ENCODE data around the gene PHF21B. TPM values are rescaled to one million over a fixed set of nuclear protein-coding genes. Genes with fewer than 3 reads are reported as not detected.

Gene PHF21B
- total and polyA plus RNA-seq, 2 experiments from 2014 or later = 20.6 to 149 TPM

DNA sequence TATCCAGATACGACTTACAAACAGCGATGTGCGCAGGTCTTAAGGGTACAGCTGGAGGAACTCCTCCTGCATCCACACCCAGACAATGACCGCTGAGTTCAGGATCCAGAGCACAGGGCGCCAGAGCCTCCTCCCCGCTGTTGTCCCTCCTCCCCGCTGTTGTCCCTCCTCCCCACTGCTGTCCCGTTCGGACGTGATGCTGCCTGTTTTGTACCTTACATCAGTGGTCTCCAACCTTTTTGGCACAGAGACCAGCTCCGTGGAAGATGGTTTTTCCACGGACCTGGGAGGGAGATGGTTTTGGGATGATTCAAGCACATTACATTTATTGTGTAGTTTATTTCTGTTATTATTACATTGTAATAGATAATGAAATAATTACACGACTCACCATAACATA lies 62.0 kb downstream of the PHF21B start (continued):
- TF ChIP-seq, protein P1, sequence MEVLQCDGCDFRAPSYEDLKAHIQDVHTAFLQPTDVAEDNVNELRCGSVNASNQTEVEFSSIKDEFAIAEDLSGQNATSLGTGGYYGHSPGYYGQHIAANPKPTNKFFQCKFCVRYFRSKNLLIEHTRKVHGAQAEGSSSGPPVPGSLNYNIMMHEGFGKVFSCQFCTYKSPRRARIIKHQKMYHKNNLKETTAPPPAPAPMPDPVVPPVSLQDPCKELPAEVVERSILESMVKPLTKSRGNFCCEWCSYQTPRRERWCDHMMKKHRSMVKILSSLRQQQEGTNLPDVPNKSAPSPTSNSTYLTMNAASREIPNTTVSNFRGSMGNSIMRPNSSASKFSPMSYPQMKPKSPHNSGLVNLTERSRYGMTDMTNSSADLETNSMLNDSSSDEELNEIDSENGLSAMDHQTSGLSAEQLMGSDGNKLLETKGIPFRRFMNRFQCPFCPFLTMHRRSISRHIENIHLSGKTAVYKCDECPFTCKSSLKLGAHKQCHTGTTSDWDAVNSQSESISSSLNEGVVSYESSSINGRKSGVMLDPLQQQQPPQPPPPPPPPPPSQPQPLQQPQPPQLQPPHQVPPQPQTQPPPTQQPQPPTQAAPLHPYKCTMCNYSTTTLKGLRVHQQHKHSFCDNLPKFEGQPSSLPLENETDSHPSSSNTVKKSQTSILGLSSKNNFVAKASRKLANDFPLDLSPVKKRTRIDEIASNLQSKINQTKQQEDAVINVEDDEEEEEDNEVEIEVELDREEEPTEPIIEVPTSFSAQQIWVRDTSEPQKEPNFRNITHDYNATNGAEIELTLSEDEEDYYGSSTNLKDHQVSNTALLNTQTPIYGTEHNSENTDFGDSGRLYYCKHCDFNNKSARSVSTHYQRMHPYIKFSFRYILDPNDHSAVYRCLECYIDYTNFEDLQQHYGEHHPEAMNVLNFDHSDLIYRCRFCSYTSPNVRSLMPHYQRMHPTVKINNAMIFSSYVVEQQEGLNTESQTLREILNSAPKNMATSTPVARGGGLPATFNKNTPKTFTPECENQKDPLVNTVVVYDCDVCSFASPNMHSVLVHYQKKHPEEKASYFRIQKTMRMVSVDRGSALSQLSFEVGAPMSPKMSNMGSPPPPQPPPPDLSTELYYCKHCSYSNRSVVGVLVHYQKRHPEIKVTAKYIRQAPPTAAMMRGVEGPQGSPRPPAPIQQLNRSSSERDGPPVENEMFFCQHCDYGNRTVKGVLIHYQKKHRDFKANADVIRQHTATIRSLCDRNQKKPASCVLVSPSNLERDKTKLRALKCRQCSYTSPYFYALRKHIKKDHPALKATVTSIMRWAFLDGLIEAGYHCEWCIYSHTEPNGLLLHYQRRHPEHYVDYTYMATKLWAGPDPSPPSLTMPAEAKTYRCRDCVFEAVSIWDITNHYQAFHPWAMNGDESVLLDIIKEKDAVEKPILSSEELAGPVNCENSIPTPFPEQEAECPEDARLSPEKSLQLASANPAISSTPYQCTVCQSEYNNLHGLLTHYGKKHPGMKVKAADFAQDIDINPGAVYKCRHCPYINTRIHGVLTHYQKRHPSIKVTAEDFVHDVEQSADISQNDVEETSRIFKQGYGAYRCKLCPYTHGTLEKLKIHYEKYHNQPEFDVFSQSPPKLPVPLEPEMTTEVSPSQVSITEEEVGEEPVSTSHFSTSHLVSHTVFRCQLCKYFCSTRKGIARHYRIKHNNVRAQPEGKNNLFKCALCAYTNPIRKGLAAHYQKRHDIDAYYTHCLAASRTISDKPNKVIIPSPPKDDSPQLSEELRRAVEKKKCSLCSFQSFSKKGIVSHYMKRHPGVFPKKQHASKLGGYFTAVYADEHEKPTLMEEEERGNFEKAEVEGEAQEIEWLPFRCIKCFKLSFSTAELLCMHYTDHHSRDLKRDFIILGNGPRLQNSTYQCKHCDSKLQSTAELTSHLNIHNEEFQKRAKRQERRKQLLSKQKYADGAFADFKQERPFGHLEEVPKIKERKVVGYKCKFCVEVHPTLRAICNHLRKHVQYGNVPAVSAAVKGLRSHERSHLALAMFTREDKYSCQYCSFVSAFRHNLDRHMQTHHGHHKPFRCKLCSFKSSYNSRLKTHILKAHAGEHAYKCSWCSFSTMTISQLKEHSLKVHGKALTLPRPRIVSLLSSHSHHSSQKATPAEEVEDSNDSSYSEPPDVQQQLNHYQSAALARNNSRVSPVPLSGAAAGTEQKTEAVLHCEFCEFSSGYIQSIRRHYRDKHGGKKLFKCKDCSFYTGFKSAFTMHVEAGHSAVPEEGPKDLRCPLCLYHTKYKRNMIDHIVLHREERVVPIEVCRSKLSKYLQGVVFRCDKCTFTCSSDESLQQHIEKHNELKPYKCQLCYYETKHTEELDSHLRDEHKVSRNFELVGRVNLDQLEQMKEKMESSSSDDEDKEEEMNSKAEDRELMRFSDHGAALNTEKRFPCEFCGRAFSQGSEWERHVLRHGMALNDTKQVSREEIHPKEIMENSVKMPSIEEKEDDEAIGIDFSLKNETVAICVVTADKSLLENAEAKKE (CRISPR knock-in tag; IDR thresholded peaks at IDR 0.05) = no peak
- no peak for TF ChIP-seq EZH2phosphoT487 (IDR thresholded peaks at IDR 0.05; ENCODE audit: unreplicated experiment)
- TF ChIP-seq, protein P2, sequence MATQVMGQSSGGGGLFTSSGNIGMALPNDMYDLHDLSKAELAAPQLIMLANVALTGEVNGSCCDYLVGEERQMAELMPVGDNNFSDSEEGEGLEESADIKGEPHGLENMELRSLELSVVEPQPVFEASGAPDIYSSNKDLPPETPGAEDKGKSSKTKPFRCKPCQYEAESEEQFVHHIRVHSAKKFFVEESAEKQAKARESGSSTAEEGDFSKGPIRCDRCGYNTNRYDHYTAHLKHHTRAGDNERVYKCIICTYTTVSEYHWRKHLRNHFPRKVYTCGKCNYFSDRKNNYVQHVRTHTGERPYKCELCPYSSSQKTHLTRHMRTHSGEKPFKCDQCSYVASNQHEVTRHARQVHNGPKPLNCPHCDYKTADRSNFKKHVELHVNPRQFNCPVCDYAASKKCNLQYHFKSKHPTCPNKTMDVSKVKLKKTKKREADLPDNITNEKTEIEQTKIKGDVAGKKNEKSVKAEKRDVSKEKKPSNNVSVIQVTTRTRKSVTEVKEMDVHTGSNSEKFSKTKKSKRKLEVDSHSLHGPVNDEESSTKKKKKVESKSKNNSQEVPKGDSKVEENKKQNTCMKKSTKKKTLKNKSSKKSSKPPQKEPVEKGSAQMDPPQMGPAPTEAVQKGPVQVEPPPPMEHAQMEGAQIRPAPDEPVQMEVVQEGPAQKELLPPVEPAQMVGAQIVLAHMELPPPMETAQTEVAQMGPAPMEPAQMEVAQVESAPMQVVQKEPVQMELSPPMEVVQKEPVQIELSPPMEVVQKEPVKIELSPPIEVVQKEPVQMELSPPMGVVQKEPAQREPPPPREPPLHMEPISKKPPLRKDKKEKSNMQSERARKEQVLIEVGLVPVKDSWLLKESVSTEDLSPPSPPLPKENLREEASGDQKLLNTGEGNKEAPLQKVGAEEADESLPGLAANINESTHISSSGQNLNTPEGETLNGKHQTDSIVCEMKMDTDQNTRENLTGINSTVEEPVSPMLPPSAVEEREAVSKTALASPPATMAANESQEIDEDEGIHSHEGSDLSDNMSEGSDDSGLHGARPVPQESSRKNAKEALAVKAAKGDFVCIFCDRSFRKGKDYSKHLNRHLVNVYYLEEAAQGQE (IDR thresholded peaks at IDR 0.05; ENCODE audit: unreplicated experiment) = no peak
- TF ChIP-seq STAT1 (IDR thresholded peaks at IDR 0.05; ENCODE audit: unreplicated experiment) = no peak

DNA sequence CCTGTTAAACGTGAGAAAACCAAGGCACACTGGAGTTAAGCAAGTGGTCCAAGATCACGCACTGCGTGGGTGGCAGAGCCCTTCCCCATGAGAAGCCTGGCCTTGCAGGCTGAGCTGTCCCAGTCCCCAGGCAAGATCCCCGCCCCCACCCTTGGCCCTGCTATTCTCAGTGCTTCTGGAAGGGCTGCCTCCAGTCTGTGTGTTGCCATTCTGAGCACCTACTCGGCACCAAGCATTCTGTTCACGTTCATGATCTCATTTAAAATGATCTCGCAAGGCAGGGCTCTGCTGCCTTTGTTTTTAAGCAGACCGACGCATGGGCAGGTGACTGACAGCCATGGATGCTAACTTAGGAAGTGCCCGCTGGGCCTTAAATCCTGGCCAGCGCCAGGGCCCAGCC lies 62.8 kb downstream of the PHF21B start:
- peaks cover 20% of the 10 kb centered on the region for H3K27me3 Mint-ChIP-seq (ENCODE audit: insufficient read depth, low read depth, poor library complexity)
- Histone ChIP-seq H3K79me2 (replicated peaks; ENCODE audit: insufficient read depth) (peaks cover 5% of the 10 kb centered on the region; the same call in 1 of the 2 replicates), H3K36me3 (ENCODE audit: insufficient read depth) (peaks cover 8% of the 10 kb centered on the region; the same call in 1 of the 2 replicates), H3K27me3 (ENCODE audit: insufficient read depth) (no peaks in the 10 kb centered on the region), H3K4me1 (ENCODE audit: insufficient read depth) (peaks cover 13% of the 10 kb centered on the region; the same call in 1 of the 2 replicates), H3K27ac (ENCODE audit: low read depth) (no peak overlapping the region), H3K4me2 (no peak overlapping the region), H3K9me2 (ENCODE audit: insufficient read depth) (no peaks in the 10 kb centered on the region), H3K4me3 (no peak overlapping the region), H4K20me1 (replicated peaks; ENCODE audit: insufficient read depth) (peaks cover 33% of the 10 kb centered on the region), H3F3A (replicated peaks; ENCODE audit: low read depth) (peaks cover 27% of the 10 kb centered on the region), H2AFZ (no peak overlapping the region)
- H3K9me3 Mint-ChIP-seq = peaks cover 21% of the 10 kb centered on the region
- H3K4me1 Mint-ChIP-seq = peaks cover 61% of the 10 kb centered on the region
- H3K36me3 Mint-ChIP-seq (ENCODE audit: low read depth) = peaks cover 33% of the 10 kb centered on the region
- ATAC-seq (no peak), DNase-seq (ENCODE audit: low spot score) (no peak)
- H3K27ac Mint-ChIP-seq = no peak overlapping the region
- no peak overlapping the region for H3K4me3 Mint-ChIP-seq
- TF ChIP-seq JUNB (IDR thresholded peaks at IDR 0.05; ENCODE audit: unreplicated experiment) = no peak
- TF ChIP-seq, protein P2 (IDR thresholded peaks at IDR 0.05; ENCODE audit: unreplicated experiment) = no peak
- no peak for TF ChIP-seq EZH2 (IDR thresholded peaks at IDR 0.05; ENCODE audit: low read depth, unreplicated experiment)
- no peak for TF ChIP-seq STAT1 (IDR thresholded peaks at IDR 0.05; ENCODE audit: unreplicated experiment)
- TF ChIP-seq ZNF331 (CRISPR knock-in tag; IDR thresholded peaks at IDR 0.05; ENCODE audit: low read depth) = no peak
- TF ChIP-seq ZNF114 (CRISPR knock-in tag; IDR thresholded peaks at IDR 0.05) = no peak
- TF ChIP-seq NANOG (IDR thresholded peaks at IDR 0.05; ENCODE audit: borderline replicate concordance) = no peak
- no peak for TF ChIP-seq POLR2AphosphoS5 (IDR thresholded peaks at IDR 0.05; ENCODE audit: low read depth)
